Measurements from ENCODE around the gene STUM.

STUM gene

DNA sequence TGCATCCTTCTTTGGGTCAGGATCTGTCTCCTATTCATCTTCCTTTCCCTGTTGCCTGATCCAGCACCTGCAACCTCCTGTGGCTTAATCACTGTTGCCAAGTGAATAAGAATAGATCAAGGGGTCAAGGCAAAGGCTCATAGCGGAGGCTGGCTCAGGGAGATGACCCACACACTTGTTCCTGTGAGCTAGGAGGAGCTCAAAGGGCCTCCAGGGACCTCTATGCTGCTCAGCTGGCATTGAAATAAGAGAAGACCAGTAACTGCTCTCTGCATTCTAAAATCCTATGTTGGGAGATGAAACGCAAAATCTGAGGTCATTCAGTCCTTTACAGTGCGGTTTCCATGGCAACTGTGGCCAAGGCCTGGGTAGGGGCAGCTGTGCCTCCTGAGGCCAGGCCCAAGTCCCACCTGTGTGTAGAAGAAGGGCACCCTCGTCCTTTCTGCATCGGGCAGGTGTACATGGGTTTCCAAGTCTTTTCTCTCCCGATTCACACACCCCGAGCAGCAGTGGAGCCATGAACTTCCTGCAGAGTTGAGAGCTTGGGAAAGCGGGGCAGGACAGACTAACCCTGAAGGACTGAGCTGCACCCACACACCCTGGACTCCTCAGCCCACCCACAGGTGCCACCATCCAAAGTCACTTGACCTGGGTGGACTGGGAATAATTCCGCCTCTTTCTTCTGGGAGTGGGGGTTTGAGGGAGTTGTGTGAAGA is 27.8 kb upstream of the STUM start:
- no peaks in the 10 kb centered on the region for H3K9me3 ChIP-seq (ENCODE audit: control insufficient read depth, insufficient read depth, low read length)
- no peak overlapping the region for H3K4me3 ChIP-seq (ENCODE audit: low read length)
- peak; percentile 63 for DNase-seq (ENCODE audit: low read depth, low spot score)
- H3K27ac ChIP-seq (ENCODE audit: low read length): no peak overlapping the region
- no peaks in the 10 kb centered on the region for H3K27me3 ChIP-seq (ENCODE audit: control insufficient read depth, insufficient read depth, low read length)
- peaks cover 5% of the 10 kb centered on the region for H3K4me1 ChIP-seq (ENCODE audit: control insufficient read depth, insufficient read depth, low read length)
- WGBS (ENCODE audit: insufficient coverage, insufficient read length): no CpG with 5 or more reads among the region's 9 CpGs
- H3K36me3 ChIP-seq (ENCODE audit: control insufficient read depth, insufficient read depth, low read length): no peaks in the 10 kb centered on the region

GRCh38 chr1:226523646-226524406 is 24.7 kb upstream of the STUM start:
- Histone ChIP-seq H3K27ac (ENCODE audit: low read length) (no peak overlapping the region), H3K36me3 (ENCODE audit: control insufficient read depth, insufficient read depth, low read length) (no peaks in the 10 kb centered on the region), H3K9me3 (ENCODE audit: control insufficient read depth, insufficient read depth, low read length) (no peaks in the 10 kb centered on the region), H3K4me3 (ENCODE audit: low read length) (no peak overlapping the region), H3K27me3 (ENCODE audit: control insufficient read depth, insufficient read depth, low read length) (no peaks in the 10 kb centered on the region), H3K4me1 (ENCODE audit: control insufficient read depth, insufficient read depth, low read length) (peaks cover 5% of the 10 kb centered on the region)
- DNase-seq (ENCODE audit: low read depth, low spot score): no peak
- WGBS (ENCODE audit: insufficient coverage, insufficient read length): no CpG with 5 or more reads among the region's 8 CpGs

DNA sequence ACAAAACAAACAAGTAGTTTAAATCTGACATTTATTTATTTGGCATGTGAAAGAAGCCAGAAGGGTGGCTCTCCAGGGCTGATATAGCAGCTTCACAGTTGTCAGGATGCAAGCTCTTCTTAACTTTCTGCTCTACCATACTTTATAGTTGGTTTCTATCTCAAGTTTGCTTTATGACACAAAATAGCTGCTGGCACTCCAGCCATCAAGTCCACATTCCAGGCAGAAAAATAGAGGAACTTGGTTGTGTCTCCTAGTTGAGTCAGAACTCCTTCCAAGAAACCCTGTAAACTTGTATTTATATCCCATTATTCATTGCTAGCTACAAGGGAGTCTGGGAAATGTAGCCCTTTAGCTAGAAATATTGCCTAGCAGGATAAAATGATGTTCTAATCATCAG is 24.0 kb upstream of the STUM start:
- H3K4me1 ChIP-seq (ENCODE audit: control insufficient read depth, insufficient read depth, low read length): peaks cover 5% of the 10 kb centered on the region

GRCh38 chr1:226525750-226526149 is 22.8 kb upstream of the STUM start:
- H3K4me1 ChIP-seq (ENCODE audit: control insufficient read depth, insufficient read depth, low read length): peaks cover 4% of the 10 kb centered on the region
- H3K27me3 ChIP-seq (ENCODE audit: control insufficient read depth, insufficient read depth, low read length): no peaks in the 10 kb centered on the region
- H3K36me3 ChIP-seq (ENCODE audit: control insufficient read depth, insufficient read depth, low read length): no peaks in the 10 kb centered on the region
- DNase-seq (ENCODE audit: low read depth, low spot score): no peak
- H3K27ac ChIP-seq (ENCODE audit: low read length): no peak overlapping the region
- WGBS (ENCODE audit: insufficient coverage, insufficient read length): no CpG with 5 or more reads among the region's 3 CpGs
- no peak overlapping the region for H3K4me3 ChIP-seq (ENCODE audit: low read length)
- no peaks in the 10 kb centered on the region for H3K9me3 ChIP-seq (ENCODE audit: control insufficient read depth, insufficient read depth, low read length)

More for the DNA sequence above, 24.0 kb upstream of the STUM start:
- no peaks in the 10 kb centered on the region for H3K36me3 ChIP-seq (ENCODE audit: control insufficient read depth, insufficient read depth, low read length)
- H3K27ac ChIP-seq (ENCODE audit: low read length): no peak overlapping the region
- no peak overlapping the region for H3K4me3 ChIP-seq (ENCODE audit: low read length)
- H3K27me3 ChIP-seq (ENCODE audit: control insufficient read depth, insufficient read depth, low read length): no peaks in the 10 kb centered on the region
- no peaks in the 10 kb centered on the region for H3K9me3 ChIP-seq (ENCODE audit: control insufficient read depth, insufficient read depth, low read length)
- DNase-seq (ENCODE audit: low read depth, low spot score): no peak

DNA sequence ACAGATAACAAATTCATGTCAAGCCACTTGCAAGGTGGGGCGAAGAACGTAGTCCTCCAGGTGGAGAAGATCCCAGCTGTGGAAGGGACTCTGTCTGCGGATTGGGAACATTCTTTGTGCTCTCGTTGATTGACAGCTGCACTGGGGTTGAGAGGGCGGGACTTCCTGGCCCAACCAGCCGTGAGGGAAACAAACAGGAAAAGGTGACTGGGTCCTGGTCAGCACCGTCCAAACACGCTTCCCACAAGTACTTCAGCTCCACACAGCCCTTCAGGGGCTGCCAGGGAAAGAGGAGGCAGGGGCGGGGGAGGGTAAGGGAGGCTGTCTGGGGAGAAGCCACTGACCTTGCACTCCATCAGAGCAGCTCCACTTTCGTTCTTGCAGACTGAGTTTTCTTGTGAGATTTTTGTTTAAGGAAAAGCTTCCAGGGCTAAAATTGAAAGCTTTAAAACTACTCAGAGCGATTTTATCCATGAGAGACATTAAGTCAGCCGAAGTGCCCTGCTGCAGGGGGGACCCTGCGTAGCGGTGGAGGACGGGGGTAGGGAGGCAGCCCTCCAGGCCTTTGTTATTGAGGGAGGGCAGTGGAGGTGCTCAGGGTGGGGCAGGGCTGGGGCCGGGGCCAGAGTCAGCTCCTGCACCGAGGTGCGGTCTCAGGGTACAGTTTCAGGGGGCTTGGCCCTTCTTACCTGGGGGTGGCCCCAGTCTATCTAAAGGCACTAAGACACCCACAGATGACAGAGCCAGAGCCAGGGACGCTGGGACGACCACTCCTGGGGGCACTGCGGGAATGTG is 21.6 kb upstream of the STUM start:
- Histone ChIP-seq H3K4me1 (ENCODE audit: control insufficient read depth, insufficient read depth, low read length) (no peaks in the 10 kb centered on the region; the same call in 1 of the 2 replicates), H3K9me3 (ENCODE audit: control insufficient read depth, insufficient read depth, low read length) (no peaks in the 10 kb centered on the region), H3K4me3 (ENCODE audit: low read length) (no peak overlapping the region), H3K27ac (ENCODE audit: low read length) (no peak overlapping the region), H3K36me3 (ENCODE audit: control insufficient read depth, insufficient read depth, low read length) (no peaks in the 10 kb centered on the region), H3K27me3 (ENCODE audit: control insufficient read depth, insufficient read depth, low read length) (no peaks in the 10 kb centered on the region)
- DNase-seq (ENCODE audit: low read depth, low spot score): peak; percentile 54
- no CpG with 5 or more reads among the region's 21 CpGs for WGBS (ENCODE audit: insufficient coverage, insufficient read length)

DNA sequence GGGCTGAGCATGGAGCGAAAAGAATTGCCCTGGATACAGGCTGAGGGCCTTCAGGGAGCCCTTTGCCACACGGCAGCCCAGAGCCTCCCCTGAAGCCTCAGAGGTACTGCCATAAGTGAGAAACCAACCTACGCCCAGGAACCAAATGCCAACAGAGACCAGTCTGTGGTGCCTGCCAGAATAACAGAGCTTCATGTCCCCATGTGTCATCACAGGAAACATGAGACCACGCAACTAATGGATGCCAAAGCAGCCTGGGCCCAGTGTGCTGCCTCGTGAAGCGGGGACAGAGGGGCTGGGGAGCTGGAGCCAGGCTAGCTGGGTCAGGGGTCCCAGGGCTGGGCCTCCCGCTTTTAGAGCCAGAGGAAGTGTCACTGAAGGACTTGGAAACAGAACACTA is 18.7 kb upstream of the STUM start:
- DNase-seq (ENCODE audit: low read depth, low spot score): no peak
- no peaks in the 10 kb centered on the region for H3K9me3 ChIP-seq (ENCODE audit: control insufficient read depth, insufficient read depth, low read length)
- no peaks in the 10 kb centered on the region; the same call in 1 of the 2 replicates for H3K4me1 ChIP-seq (ENCODE audit: control insufficient read depth, insufficient read depth, low read length)
- no peaks in the 10 kb centered on the region for H3K27me3 ChIP-seq (ENCODE audit: control insufficient read depth, insufficient read depth, low read length)
- H3K4me3 ChIP-seq (ENCODE audit: low read length): no peak overlapping the region
- no CpG with 5 or more reads among the region's 7 CpGs for WGBS (ENCODE audit: insufficient coverage, insufficient read length)
- H3K27ac ChIP-seq (ENCODE audit: low read length): no peak overlapping the region
- H3K36me3 ChIP-seq (ENCODE audit: control insufficient read depth, insufficient read depth, low read length): no peaks in the 10 kb centered on the region

DNA sequence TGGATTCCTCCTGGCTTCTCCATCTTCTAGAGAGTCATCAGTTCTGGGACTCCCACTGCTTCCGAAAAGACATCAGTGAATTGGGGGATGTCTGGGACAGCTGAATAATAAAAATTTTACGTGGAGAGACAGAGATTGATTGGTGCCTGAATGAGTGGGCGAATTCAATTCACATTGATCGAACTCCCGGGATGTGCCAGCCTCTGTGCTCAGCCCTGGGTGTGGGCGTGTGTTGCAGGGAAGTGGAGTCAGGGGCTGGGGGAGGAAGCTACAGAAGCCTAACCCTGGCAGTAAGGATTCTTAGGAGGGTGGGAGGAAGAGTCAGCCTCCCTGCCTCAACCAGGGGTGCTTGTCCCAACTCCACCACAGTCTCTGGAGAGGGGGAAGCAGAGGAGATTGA is 18.0 kb upstream of the STUM start:
- no CpG with 5 or more reads among the region's 6 CpGs for WGBS (ENCODE audit: insufficient coverage, insufficient read length)
- DNase-seq (ENCODE audit: low read depth, low spot score): no peak
- Histone ChIP-seq H3K4me3 (ENCODE audit: low read length) (no peak overlapping the region), H3K27me3 (ENCODE audit: control insufficient read depth, insufficient read depth, low read length) (no peaks in the 10 kb centered on the region), H3K9me3 (ENCODE audit: control insufficient read depth, insufficient read depth, low read length) (no peaks in the 10 kb centered on the region), H3K36me3 (ENCODE audit: control insufficient read depth, insufficient read depth, low read length) (no peaks in the 10 kb centered on the region), H3K27ac (ENCODE audit: low read length) (no peak overlapping the region), H3K4me1 (ENCODE audit: control insufficient read depth, insufficient read depth, low read length) (no peaks in the 10 kb centered on the region; the same call in 1 of the 2 replicates)

- no peaks in the 10 kb centered on the region for H3K9me3 ChIP-seq (ENCODE audit: control insufficient read depth, insufficient read depth, low read length)
- WGBS (ENCODE audit: insufficient coverage, insufficient read length): no CpG with 5 or more reads among the region's 4 CpGs
- DNase-seq (ENCODE audit: low read depth, low spot score): no peak
- H3K4me1 ChIP-seq (ENCODE audit: control insufficient read depth, insufficient read depth, low read length): no peaks in the 10 kb centered on the region; the same call in 1 of the 2 replicates
- no peaks in the 10 kb centered on the region for H3K27me3 ChIP-seq (ENCODE audit: control insufficient read depth, insufficient read depth, low read length)
- H3K36me3 ChIP-seq (ENCODE audit: control insufficient read depth, insufficient read depth, low read length): no peaks in the 10 kb centered on the region
- no peak overlapping the region for H3K27ac ChIP-seq (ENCODE audit: low read length)
- H3K4me3 ChIP-seq (ENCODE audit: low read length): no peak overlapping the region
These were observed 17.0 kb upstream of the STUM start for GRCh38 chr1:226531360-226532093.

DNA sequence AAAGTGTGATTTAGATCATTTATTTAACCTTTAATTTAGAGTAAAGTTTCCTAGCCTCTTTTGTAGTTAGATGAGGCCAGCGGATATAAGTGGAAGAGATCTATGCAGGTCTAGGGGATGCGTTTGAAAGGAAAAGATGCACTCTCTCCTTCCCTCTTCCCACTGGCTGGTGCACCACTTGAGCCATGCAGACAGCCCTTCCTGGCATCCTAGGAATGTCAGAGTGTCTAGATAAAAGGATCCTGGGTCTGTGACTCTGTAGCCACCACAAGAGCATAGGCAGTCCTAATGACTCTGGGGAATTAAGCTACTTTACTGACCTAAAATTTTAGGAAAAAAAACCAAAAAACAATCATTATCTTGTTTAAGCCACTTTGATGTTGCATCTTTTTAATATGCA is 16.0 kb upstream of the STUM start:
- no peak overlapping the region for H3K27ac ChIP-seq (ENCODE audit: low read length)
- no peaks in the 10 kb centered on the region for H3K36me3 ChIP-seq (ENCODE audit: control insufficient read depth, insufficient read depth, low read length)
- no peaks in the 10 kb centered on the region for H3K27me3 ChIP-seq (ENCODE audit: control insufficient read depth, insufficient read depth, low read length)
- peak; percentile 41 for DNase-seq (ENCODE audit: low read depth, low spot score)
- H3K4me3 ChIP-seq (ENCODE audit: low read length): no peak overlapping the region
- no peaks in the 10 kb centered on the region for H3K9me3 ChIP-seq (ENCODE audit: control insufficient read depth, insufficient read depth, low read length)
- H3K4me1 ChIP-seq (ENCODE audit: control insufficient read depth, insufficient read depth, low read length): no peaks in the 10 kb centered on the region; the same call in 1 of the 2 replicates
- no CpG with 5 or more reads among the region's 2 CpGs for WGBS (ENCODE audit: insufficient coverage, insufficient read length)

GRCh38 chr1:226533220-226533619 is 15.3 kb upstream of the STUM start:
- Histone ChIP-seq H3K27me3 (ENCODE audit: control insufficient read depth, insufficient read depth, low read length) (no peaks in the 10 kb centered on the region), H3K36me3 (ENCODE audit: control insufficient read depth, insufficient read depth, low read length) (no peaks in the 10 kb centered on the region), H3K4me1 (ENCODE audit: control insufficient read depth, insufficient read depth, low read length) (no peaks in the 10 kb centered on the region), H3K27ac (ENCODE audit: low read length) (no peak overlapping the region), H3K9me3 (ENCODE audit: control insufficient read depth, insufficient read depth, low read length) (no peaks in the 10 kb centered on the region), H3K4me3 (ENCODE audit: low read length) (no peak overlapping the region)
- no peak for DNase-seq (ENCODE audit: low read depth, low spot score)
- WGBS (ENCODE audit: insufficient coverage, insufficient read length): no CpG with 5 or more reads among the region's 5 CpGs

Measured in iPS DF 6.9 (cell line).